GM12878 (cell line): ENCODE results near the gene SEMA4D. TPM values are rescaled to one million over a fixed set of nuclear protein-coding genes. Genes with fewer than 3 reads are reported as not detected.

ENCODE experiments used
- ATAC-seq: fragments of 200-7000 bp; cut with Tn5 transposase; 3 replicates; pipeline ENCODE4 v1.9.1; 2020; ENCODE audit warnings: mild to moderate bottlenecking, moderate library complexity
- BruUV-seq: library from RNA; stranded (reverse); fragments of 400-500 nt; replicated peaks from 2 replicates; lab custom pipeline; 2021; lab: Mats Ljungman, UMichigan
- CTCF ChIA-PET: fragments of 300-600 bp; sonication (Branson Sonifier 250); formaldehyde crosslinking; extraction: SDS; loops from one replicate; lab custom pipeline; 2021; ENCODE audit warnings: inconsistent platforms; lab: Yijun Ruan, JAX
- POLR2A ChIA-PET: fragments of 350-600 bp; formaldehyde crosslinking; extraction: SDS; loops from one replicate; lab custom pipeline; 2021; ENCODE audit warnings: inconsistent platforms; lab: Charles Lee
- RAD21 ChIA-PET: fragments of 300-600 bp; sonication (Branson Sonifier 250); formaldehyde crosslinking; loops from one replicate; lab custom pipeline; 2023; ENCODE audit warnings: antibody characterized with exemption; ENCODE audit not compliant: unreplicated experiment; lab: Charles Lee
- SMC1A ChIA-PET: fragments of 300-600 bp; sonication (Branson Sonifier 250); formaldehyde crosslinking; loops from one replicate; lab custom pipeline; 2023; ENCODE audit not compliant: unreplicated experiment, uncharacterized antibody; lab: Charles Lee
- DNase-seq: peaks from one replicate; pipeline ENCODE4 v3.0.0-alpha.2; 2011; ENCODE audit warnings: low read depth, low spot score
- FAIRE-seq: peaks from 3 replicates; lab custom pipeline; 2011; peaks lifted over from hg19 to GRCh38; lab: Jason Lieb, UNC
- H2AFZ ChIP-seq: 2 replicates; pipeline ENCODE4 v1.6.0; 2011; ENCODE audit warnings: low read depth, low read length, control low read depth; ENCODE audit not compliant: control insufficient read depth
- H3K27ac ChIP-seq: 2 replicates; pipeline ENCODE4 v1.5.1; 2011; ENCODE audit warnings: control low read depth; ENCODE audit not compliant: control insufficient read depth, insufficient read depth
- H3K27me3 ChIP-seq, 2 experiments: replicated peaks in 1 of 2; 2 replicates each; pipeline versions ENCODE4 v1.6.0 to v1.6.1; 2011; ENCODE audit warnings: low read length in 1 of 2; ENCODE audit not compliant: control insufficient read depth in 2 of 2, insufficient read depth in 2 of 2
- H3K36me3 ChIP-seq, 2 experiments: 2 replicates each; pipeline ENCODE4 v1.5.1; 2011; ENCODE audit warnings: low read length in 1 of 2; ENCODE audit not compliant: control insufficient read depth in 2 of 2, insufficient read depth in 2 of 2
- H3K4me1 ChIP-seq: 2 replicates; pipeline ENCODE4 v1.6.1; 2011; ENCODE audit warnings: mild to moderate bottlenecking, low read length, moderate library complexity, mixed read lengths; ENCODE audit not compliant: control insufficient read depth, insufficient read depth
- H3K4me2 ChIP-seq: 2 replicates; pipeline ENCODE4 v1.6.0; 2011; ENCODE audit warnings: control low read depth; ENCODE audit not compliant: control insufficient read depth, insufficient read depth
- H3K4me3 ChIP-seq: fragments of 200-600 bp; sonication (generic); 2 replicates; pipeline ENCODE4 v1.5.1; 2016
- H3K79me2 ChIP-seq: 2 replicates; pipeline ENCODE4 v1.6.0; 2011; ENCODE audit warnings: low read length; ENCODE audit not compliant: control insufficient read depth, insufficient read depth
- H3K9ac ChIP-seq: 2 replicates; pipeline ENCODE4 v1.8.0; 2011; ENCODE audit warnings: low read length, control low read depth, mixed read lengths; ENCODE audit not compliant: control insufficient read depth, insufficient read depth
- H3K9me3 ChIP-seq: replicated peaks from 3 replicates; pipeline ENCODE4 v1.5.1; 2011; ENCODE audit warnings: mild to moderate bottlenecking, low read length; ENCODE audit not compliant: control insufficient read depth, insufficient read depth
- H4K20me1 ChIP-seq: 2 replicates; pipeline ENCODE4 v1.6.0; 2011; ENCODE audit not compliant: control insufficient read depth, insufficient read depth
- ASH2L ChIP-seq: fragments of 300-600, 200-600 bp; sonication (generic); IDR thresholded peaks from 2 replicates; pipeline ENCODE4 v1.6.1; 2017; ENCODE audit warnings: low read depth, mild to moderate bottlenecking, borderline replicate concordance
- BHLHE40 ChIP-seq, 2 experiments: fragments of 450-650 bp in 1 of 2; IDR thresholded peaks; 2 replicates each; pipeline ENCODE4 v1.6.1; 2011 to 2017; ENCODE audit warnings: low read depth in 2 of 2, borderline replicate concordance in 1 of 2, improper control_type of control experiment in 1 of 2, low read length in 1 of 2, mild to moderate bottlenecking in 1 of 2
- EP300 ChIP-seq, 2 experiments: fragments of 150-350 bp in 1 of 2; IDR thresholded peaks; 2 replicates each; pipeline ENCODE4 v1.6.1; 2011 to 2012; ENCODE audit warnings: low read depth in 2 of 2, low read length in 2 of 2, borderline replicate concordance in 1 of 2, improper control_type of control experiment in 1 of 2, inconsistent platforms in 1 of 2; ENCODE audit not compliant: control insufficient read depth in 1 of 2
- HSF1 ChIP-seq: fragments of 150-350 bp; IDR thresholded peaks from 2 replicates; pipeline ENCODE4 v1.6.1; 2014; ENCODE audit warnings: mild to moderate bottlenecking, low read depth, low read length
- IRF4 ChIP-seq: IDR thresholded peaks from 2 replicates; pipeline ENCODE4 v1.6.1; 2011; ENCODE audit warnings: low read depth, low read length
- JUNB ChIP-seq: IDR thresholded peaks from 2 replicates; pipeline ENCODE4 v1.6.1; 2016; ENCODE audit warnings: antibody characterized with exemption, mild to moderate bottlenecking
- POLR2AphosphoS5 ChIP-seq: IDR thresholded peaks from 2 replicates; pipeline ENCODE4 v1.6.1; 2011; ENCODE audit warnings: mild to moderate bottlenecking, low read length, inconsistent platforms
- SMARCA5 ChIP-seq: fragments of 450-650 bp; IDR thresholded peaks from 2 replicates; pipeline ENCODE4 v1.6.1; 2017; ENCODE audit warnings: mild to moderate bottlenecking
- SPI1 ChIP-seq: IDR thresholded peaks from 2 replicates; pipeline ENCODE4 v1.6.1; 2011; ENCODE audit warnings: low read depth, mild to moderate bottlenecking, low read length, moderate library complexity, borderline replicate concordance; ENCODE audit not compliant: insufficient read depth
- TCF7 ChIP-seq: IDR thresholded peaks from 2 replicates; pipeline ENCODE4 v1.6.1; 2014; ENCODE audit warnings: antibody characterized with exemption, borderline replicate concordance
- WGBS: methylation state at CpG from one replicate; pipeline ENCODE4 v1.1.6; 2016; ENCODE audit warnings: low lambda C conversion rate; ENCODE audit not compliant: insufficient replicate concordance, insufficient coverage; ENCODE audit errors: missing lambda C conversion rate; 5-methylcytosine and 5-hydroxymethylcytosine counted together
- in situ Hi-C: fragments of 300-500 bp; cut with MboI; formaldehyde crosslinking; loops from 9 replicates; pipeline ENCODE4 v1.14.3; 2018; ENCODE audit warnings: mixed read lengths
- intact Hi-C: fragments of 100-400 bp; cut with micrococcal nuclease; formaldehyde crosslinking; loops from one replicate; pipeline ENCODE4 v1.14.2; 2022; ENCODE audit not compliant: unreplicated experiment
- polyA plus RNA-seq, 11 experiments: library from polyadenylated mRNA; depleted of rRNA in 4 of 11; unstranded in 6 of 11; stranded (reverse) in 5 of 11; fragments of >200 nt; fragmentation: Nextera tagmentation in 4 of 11; fragmentation: Illumina TruSeq in 1 of 11; extraction: Ambion mirVana in 4 of 11; extraction: Trizol in 1 of 11; gene quantifications; 1 replicate in 1 of 11; 2 replicates in 10 of 11; pipeline versions ENCODE4 v1.2.1 to v1.2.3, GENCODE V29; 2011 to 2016; ENCODE audit warnings: inconsistent platforms in 2 of 11, missing spikeins in 2 of 11, low read depth in 1 of 11
- total RNA-seq, 4 experiments: library from RNA; depleted of rRNA in 3 of 4; stranded (reverse); fragments of >200 nt in 3 of 4; fragmentation: Illumina TruSeq in 1 of 4; extraction: Trizol in 1 of 4; gene quantifications; 2 replicates each; pipeline versions ENCODE4 v1.2.1 to v1.2.3, GENCODE V29; 2013 to 2021
- TF ChIP-seq, protein P1 (sequence below): fragments of 450-650 bp; IDR thresholded peaks from 2 replicates; pipeline ENCODE4 v1.6.1; 2016; ENCODE audit warnings: mild to moderate bottlenecking

Gene SEMA4D
- total and polyA plus RNA-seq, 10 of the 15 experiments (the other 5 are each of a cell fraction or from before 2014, with no cell fraction given), result 15.1 to 136 (median 39.6) TPM

GRCh38 chr9:89418474-89418845 is 79.5 kb downstream of the SEMA4D start:
- H3K36me3 ChIP-seq, result peaks cover 11 to 29% of the 10 kb centered on the region in 2 experiments
- SMC1A ChIA-PET, result interaction anchor here (0.9 to 5.6 kb wide), 17 partner anchors 8 to 180 kb away, joined by 3 to 46 read pairs (median 5); partner anchors contain the start of gene SECISBP2
- TF ChIP-seq, protein P1, sequence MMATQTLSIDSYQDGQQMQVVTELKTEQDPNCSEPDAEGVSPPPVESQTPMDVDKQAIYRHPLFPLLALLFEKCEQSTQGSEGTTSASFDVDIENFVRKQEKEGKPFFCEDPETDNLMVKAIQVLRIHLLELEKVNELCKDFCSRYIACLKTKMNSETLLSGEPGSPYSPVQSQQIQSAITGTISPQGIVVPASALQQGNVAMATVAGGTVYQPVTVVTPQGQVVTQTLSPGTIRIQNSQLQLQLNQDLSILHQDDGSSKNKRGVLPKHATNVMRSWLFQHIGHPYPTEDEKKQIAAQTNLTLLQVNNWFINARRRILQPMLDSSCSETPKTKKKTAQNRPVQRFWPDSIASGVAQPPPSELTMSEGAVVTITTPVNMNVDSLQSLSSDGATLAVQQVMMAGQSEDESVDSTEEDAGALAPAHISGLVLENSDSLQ, result 0 out of 2 replicates have a peak, but pooled peaks have one; percentile 23
- no peak for TF ChIP-seq ASH2L
- peak overlapping the region; percentile 97 for H3K27ac ChIP-seq
- CTCF ChIA-PET, result interaction anchor here (0.9 to 3.1 kb wide), 11 partner anchors 8 to 146 kb away, joined by 3 to 32 read pairs (median 5); no protein-coding TSS in a partner anchor
- DNase-seq, result no peak
- peaks cover 86% of the 10 kb centered on the region for H3K79me2 ChIP-seq
- no peak for FAIRE-seq
- no peaks in the 10 kb centered on the region for H3K27me3 ChIP-seq
- no peak overlapping the region for H2AFZ ChIP-seq
- H3K4me1 ChIP-seq, result peaks cover 61% of the 10 kb centered on the region
- no TSS peak for BruUV-seq
- RAD21 ChIA-PET, result interaction anchor here (0.9 to 3.5 kb wide), 11 partner anchors 8 to 130 kb away, joined by 3 to 25 read pairs (median 5); no protein-coding TSS in a partner anchor
- H3K9ac ChIP-seq, result peak overlapping the region; percentile 66
- peak; percentile 4 for ATAC-seq
- in situ Hi-C loops, result no loop called here
- 7% methylated on average over 9 of the region's 9 CpGs for WGBS
- POLR2A ChIA-PET, result interaction anchor here (0.5 to 1.4 kb wide), 11 partner anchors 8 to 400 kb away, joined by 3 to 8 read pairs (median 4); partner anchors contain the start of gene SECISBP2
- peak overlapping the region; percentile 98 for H3K4me2 ChIP-seq
- no peaks in the 10 kb centered on the region for H4K20me1 ChIP-seq
- H3K9me3 ChIP-seq, result no peaks in the 10 kb centered on the region; the same call in 2 of the 3 replicates
- peak overlapping the region; percentile 62 for H3K4me3 ChIP-seq
- intact Hi-C loops, result no loop called here

GRCh38 chr9:89417832-89418473 is 80.0 kb downstream of the SEMA4D start:
- Histone ChIP-seq H3K4me3 (peak overlapping the region; percentile 62), H3K79me2 (peaks cover 87% of the 10 kb centered on the region), H3K27me3 (no peaks in the 10 kb centered on the region), H3K9me3 (no peaks in the 10 kb centered on the region; the same call in 1 of the 3 replicates), H3K27ac (peak overlapping the region; percentile 97), H3K4me2 (peak overlapping the region; percentile 98), H2AFZ (no peak overlapping the region), H3K4me1 (peaks cover 59% of the 10 kb centered on the region), H3K36me3 (peaks cover 13 to 30% of the 10 kb centered on the region in 2 experiments), H4K20me1 (no peaks in the 10 kb centered on the region), H3K9ac (peak overlapping the region; percentile 66)
- in situ Hi-C loops, result no loop called here
- 2% methylated on average over 6 of the region's 6 CpGs for WGBS
- ATAC-seq (peak; percentile 60), DNase-seq (no peak), FAIRE-seq (no peak)
- ChIA-PET POLR2A (interaction anchor here (0.6 to 1.4 kb wide), 10 partner anchors 8 to 400 kb away, joined by 3 to 8 read pairs (median 4); partner anchors contain the start of gene SECISBP2), RAD21 (interaction anchor here (1.1 to 3.5 kb wide), 10 partner anchors 8 to 131 kb away, joined by 3 to 25 read pairs (median 6); no protein-coding TSS in a partner anchor), CTCF (interaction anchor here (0.9 to 3.1 kb wide), 11 partner anchors 9 to 131 kb away, joined by 3 to 32 read pairs (median 6); no protein-coding TSS in a partner anchor), SMC1A (interaction anchor here (0.9 to 5.6 kb wide), 18 partner anchors 11 to 180 kb away, joined by 3 to 46 read pairs (median 5); partner anchors contain the start of gene SECISBP2)
- intact Hi-C loops, result no loop called here
- TSS peak; percentile 29 for BruUV-seq
- TF ChIP-seq BHLHE40 (IDR thresholded peaks at IDR 0.05; ENCODE audit: borderline replicate concordance in 1 of 2, low read depth in 2 of 2, low read length in 1 of 2) (0 out of 4 replicates have a peak, but pooled peaks of 1 of the 2 experiments have one; percentile 7), EP300 (IDR thresholded peaks at IDR 0.05; ENCODE audit: borderline replicate concordance in 1 of 2, control insufficient read depth in 1 of 2, low read depth in 2 of 2, low read length in 2 of 2) (peak in 1 of 2 experiments; percentile 8; a peak in 1 of 4 replicates), TCF7 (no peak), SPI1 (0 out of 2 replicates have a peak, but pooled peaks have one; percentile 4), IRF4 (0 out of 2 replicates have a peak, but pooled peaks have one; percentile 17), JUNB (peak; percentile 81), SMARCA5 (0 out of 2 replicates have a peak, but pooled peaks have one; percentile 19), HSF1 (0 out of 2 replicates have a peak, but pooled peaks have one; percentile 31), POLR2AphosphoS5 (no peak)
